ENCODE measurements around the gene ZNF79. TPM values are rescaled to one million over a fixed set of nuclear protein-coding genes. Genes with fewer than 3 reads are reported as not detected.

Gene ZNF79
- total and polyA plus RNA-seq, 2 experiments from 2014 or later, result 2.2 to 6.3 TPM

GRCh38 chr9:127430415-127430814, 6.2 kb downstream of the ZNF79 start:
- TF ChIP-seq NANOG (IDR thresholded peaks at IDR 0.05; ENCODE audit: borderline replicate concordance), result no peak
- TF ChIP-seq JUNB (IDR thresholded peaks at IDR 0.05; ENCODE audit: unreplicated experiment), result no peak
- no peak for TF ChIP-seq EZH2phosphoT487 (IDR thresholded peaks at IDR 0.05; ENCODE audit: unreplicated experiment)
- TF ChIP-seq ETS1 (IDR thresholded peaks at IDR 0.05), result no peak
- no peak for TF ChIP-seq POLR2AphosphoS5 (IDR thresholded peaks at IDR 0.05; ENCODE audit: low read depth)
- TF ChIP-seq REST (IDR thresholded peaks at IDR 0.05; ENCODE audit: unreplicated experiment), result no peak
- TF ChIP-seq EZH2 (IDR thresholded peaks at IDR 0.05; ENCODE audit: low read depth, unreplicated experiment), result no peak
- no peak for TF ChIP-seq STAT1 (IDR thresholded peaks at IDR 0.05; ENCODE audit: unreplicated experiment)
- TF ChIP-seq ZNF114 (CRISPR knock-in tag; IDR thresholded peaks at IDR 0.05), result no peak
- TF ChIP-seq ZNF331 (CRISPR knock-in tag; IDR thresholded peaks at IDR 0.05; ENCODE audit: low read depth), result no peak
- TF ChIP-seq CTCF (conservative IDR thresholded peaks at IDR 0.05; ENCODE audit: low read depth in 2 of 2), result no peak
- TF ChIP-seq CREB1 (CRISPR knock-in tag; IDR thresholded peaks at IDR 0.05; ENCODE audit: low read depth), result no peak
- no peak for TF ChIP-seq ZNF462 (CRISPR knock-in tag; IDR thresholded peaks at IDR 0.05)
- Mint-ChIP-seq H3K36me3 (ENCODE audit: low read depth) (peaks cover 59% of the 10 kb centered on the region), H3K4me1 (peaks cover under 1% of the 10 kb centered on the region; the same call in 1 of the 3 replicates), H3K4me3 (no peak overlapping the region), H3K9me3 (no peaks in the 10 kb centered on the region), H3K27ac (no peak overlapping the region), H3K27me3 (ENCODE audit: insufficient read depth, low read depth, poor library complexity) (no peaks in the 10 kb centered on the region)
- Histone ChIP-seq H3F3A (replicated peaks; ENCODE audit: low read depth) (0 out of 2 replicates have a peak, but pooled peaks cover 3% of the 10 kb centered on the region), H3K27me3 (ENCODE audit: insufficient read depth) (no peaks in the 10 kb centered on the region), H3K9me2 (ENCODE audit: insufficient read depth) (no peaks in the 10 kb centered on the region), H3K4me2 (no peak overlapping the region), H2AFZ (no peak overlapping the region), H3K27ac (ENCODE audit: low read depth) (no peak overlapping the region), H3K4me1 (ENCODE audit: insufficient read depth) (peaks cover 2% of the 10 kb centered on the region; the same call in 1 of the 2 replicates), H4K20me1 (replicated peaks; ENCODE audit: insufficient read depth) (peaks cover 13% of the 10 kb centered on the region), H3K36me3 (ENCODE audit: insufficient read depth) (peaks cover 31% of the 10 kb centered on the region), H3K4me3 (no peak overlapping the region), H3K79me2 (replicated peaks; ENCODE audit: insufficient read depth) (peaks cover 36% of the 10 kb centered on the region)
- ATAC-seq, result no peak
- no peak for DNase-seq (ENCODE audit: low spot score)

All from GM23338 (cell line).